Mesenchymal stem cell (in vitro differentiated cells and primary cell): ENCODE results near the gene DMD.

ENCODE experiments used
- DNase-seq: peaks from one replicate; pipeline ENCODE4 v3.0.0-alpha.2; 2013
- H2AFZ ChIP-seq: one replicate; pipeline ENCODE4 v1.6.1; 2013; ENCODE audit warnings: low read depth, mild to moderate bottlenecking, control low read depth, inconsistent platforms, low read length, moderate library complexity
- H2AK5ac ChIP-seq: 2 replicates; pipeline ENCODE4 v1.6.1; 2013; ENCODE audit warnings: low read length, moderate library complexity, mild to moderate bottlenecking, inconsistent platforms; ENCODE audit not compliant: severe bottlenecking
- H2BK120ac ChIP-seq: one replicate; pipeline ENCODE4 v1.6.1; 2013; ENCODE audit warnings: low read depth, mild to moderate bottlenecking, inconsistent platforms, low read length, moderate library complexity
- H2BK12ac ChIP-seq, 2 experiments: one replicate each; pipeline ENCODE4 v1.6.1; 2013; ENCODE audit warnings: inconsistent platforms in 2 of 2, low read length in 2 of 2, mild to moderate bottlenecking in 2 of 2, moderate library complexity in 2 of 2, control low read depth in 1 of 2
- H2BK15ac ChIP-seq: one replicate; pipeline ENCODE4 v1.6.1; 2013; ENCODE audit warnings: mild to moderate bottlenecking, low read depth, inconsistent platforms; ENCODE audit not compliant: poor library complexity, severe bottlenecking
- H2BK5ac ChIP-seq: 2 replicates; pipeline ENCODE4 v1.6.1; 2013; ENCODE audit warnings: low read depth, mild to moderate bottlenecking, low read length, control low read depth, inconsistent platforms; ENCODE audit not compliant: poor library complexity, severe bottlenecking
- H3K14ac ChIP-seq, 2 experiments: one replicate each; pipeline ENCODE4 v1.6.1; 2013; ENCODE audit warnings: inconsistent platforms in 2 of 2, low read length in 2 of 2, control low read depth in 1 of 2, mild to moderate bottlenecking in 1 of 2, moderate library complexity in 1 of 2
- H3K18ac ChIP-seq, 2 experiments: one replicate each; pipeline ENCODE4 v1.6.1; 2013; ENCODE audit warnings: inconsistent platforms in 2 of 2, low read length in 2 of 2, control low read depth in 1 of 2, low read depth in 1 of 2, mild to moderate bottlenecking in 1 of 2
- H3K23ac ChIP-seq, 2 experiments: one replicate each; pipeline ENCODE4 v1.6.1; 2013; ENCODE audit warnings: inconsistent platforms in 2 of 2, low read length in 2 of 2, mild to moderate bottlenecking in 2 of 2, moderate library complexity in 2 of 2, control low read depth in 1 of 2
- H3K27ac ChIP-seq: 2 replicates; pipeline ENCODE4 v1.5.1; 2013; ENCODE audit warnings: mild to moderate bottlenecking, moderate library complexity, low read length, control low read depth, inconsistent platforms; ENCODE audit not compliant: poor library complexity, severe bottlenecking
- H3K27me3 ChIP-seq, 2 experiments: 2 replicates each; pipeline versions ENCODE4 v1.6.1 to v1.7.0; 2013; ENCODE audit warnings: low read length in 2 of 2, mild to moderate bottlenecking in 2 of 2, moderate library complexity in 2 of 2, control low read depth in 1 of 2, inconsistent platforms in 1 of 2; ENCODE audit not compliant: control insufficient read depth in 1 of 2, insufficient read depth in 1 of 2
- H3K36me3 ChIP-seq, 2 experiments: 2 replicates each; pipeline versions ENCODE4 v1.6.1 to v1.7.0; 2013; ENCODE audit warnings: low read length in 2 of 2, control low read depth in 1 of 2, inconsistent platforms in 1 of 2, low read depth in 1 of 2, mild to moderate bottlenecking in 1 of 2; ENCODE audit not compliant: insufficient read depth in 2 of 2, control insufficient read depth in 1 of 2
- H3K4ac ChIP-seq, 2 experiments: one replicate each; pipeline ENCODE4 v1.6.1; 2013; ENCODE audit warnings: inconsistent platforms in 2 of 2, low read length in 2 of 2, mild to moderate bottlenecking in 2 of 2, moderate library complexity in 2 of 2, control low read depth in 1 of 2, low read depth in 1 of 2
- H3K4me1 ChIP-seq: 2 replicates; pipeline ENCODE4 v1.6.1; 2013; ENCODE audit warnings: low read depth, low read length, control low read depth; ENCODE audit not compliant: control insufficient read depth, insufficient read depth
- H3K4me2 ChIP-seq: 2 replicates; pipeline ENCODE4 v1.6.1; 2013; ENCODE audit warnings: low read length, mild to moderate bottlenecking, inconsistent platforms; ENCODE audit not compliant: poor library complexity, severe bottlenecking
- H3K4me3 ChIP-seq, 2 experiments: 2 replicates each; pipeline versions ENCODE4 v1.5.1 to v1.7.0; 2013; ENCODE audit warnings: low read length in 2 of 2, mild to moderate bottlenecking in 2 of 2, control low read depth in 1 of 2, low read depth in 1 of 2; ENCODE audit not compliant: insufficient read depth in 1 of 2
- H3K79me1 ChIP-seq: replicated peaks from 2 replicates; pipeline ENCODE4 v1.6.1; 2013; ENCODE audit warnings: mild to moderate bottlenecking, control low read depth, low read length, inconsistent platforms; ENCODE audit not compliant: poor library complexity, severe bottlenecking
- H3K9ac ChIP-seq: 2 replicates; pipeline ENCODE4 v1.7.0; 2013; ENCODE audit warnings: mild to moderate bottlenecking, low read length, moderate library complexity
- H3K9me3 ChIP-seq: 2 replicates; pipeline ENCODE4 v1.7.0; 2013; ENCODE audit warnings: mild to moderate bottlenecking, low read length; ENCODE audit not compliant: control insufficient read depth
- H4K8ac ChIP-seq: one replicate; pipeline ENCODE4 v1.6.1; 2013; ENCODE audit warnings: inconsistent platforms, mild to moderate bottlenecking, low read length, moderate library complexity
- H4K91ac ChIP-seq: one replicate; pipeline ENCODE4 v1.6.1; 2013; ENCODE audit warnings: mild to moderate bottlenecking, low read length, inconsistent platforms
- WGBS: methylation state at CpG from one replicate; pipeline ENCODE4 v1.1.7; 2013; ENCODE audit warnings: mixed read lengths; 5-methylcytosine and 5-hydroxymethylcytosine counted together

DMD gene

GRCh38 chrX:31805781-31806180 lies 1405.6 kb downstream of the DMD start:
- no peak overlapping the region for H3K4me3 ChIP-seq
- no peak overlapping the region for H2AFZ ChIP-seq
- H3K18ac ChIP-seq: no peak overlapping the region
- H3K36me3 ChIP-seq: no peaks in the 10 kb centered on the region
- no peak overlapping the region for H3K23ac ChIP-seq
- no peak overlapping the region for H3K9ac ChIP-seq
- H3K27me3 ChIP-seq: no peaks in the 10 kb centered on the region
- H3K14ac ChIP-seq: no peak overlapping the region
- no peak overlapping the region for H4K91ac ChIP-seq
- no peak overlapping the region for H3K4ac ChIP-seq
- H2BK120ac ChIP-seq: no peak overlapping the region
- H2BK5ac ChIP-seq: no peak overlapping the region
- no peaks in the 10 kb centered on the region for H3K79me1 ChIP-seq
- no peak overlapping the region for H2BK15ac ChIP-seq
- no peaks in the 10 kb centered on the region for H3K4me1 ChIP-seq
- no peak overlapping the region for H3K27ac ChIP-seq
- no peak overlapping the region for H3K4me2 ChIP-seq
- DNase-seq: no peak
- H2AK5ac ChIP-seq: no peak overlapping the region
- 88% methylated on average over 1 of the region's 3 CpGs for WGBS
- no peaks in the 10 kb centered on the region for H3K9me3 ChIP-seq
- H2BK12ac ChIP-seq: no peak overlapping the region
- H4K8ac ChIP-seq: no peak overlapping the region

- no peak overlapping the region for H3K27ac ChIP-seq
- H3K4me3 ChIP-seq: no peak overlapping the region
- H2AFZ ChIP-seq: no peak overlapping the region
- WGBS: 82% methylated on average over 4 of the region's 4 CpGs
- no peaks in the 10 kb centered on the region for H3K9me3 ChIP-seq
- no peak overlapping the region for H2BK15ac ChIP-seq
- H3K27me3 ChIP-seq: no peaks in the 10 kb centered on the region
- no peaks in the 10 kb centered on the region for H3K36me3 ChIP-seq
- H3K14ac ChIP-seq: no peak overlapping the region
- no peak overlapping the region for H3K18ac ChIP-seq
- H2BK5ac ChIP-seq: no peak overlapping the region
- DNase-seq: no peak
- H3K23ac ChIP-seq: no peak overlapping the region
- H3K4me2 ChIP-seq: no peak overlapping the region
- no peak overlapping the region for H2BK12ac ChIP-seq
- no peak overlapping the region for H2AK5ac ChIP-seq
- H3K9ac ChIP-seq: no peak overlapping the region
- H4K8ac ChIP-seq: no peak overlapping the region
- no peak overlapping the region for H3K4ac ChIP-seq
- no peak overlapping the region for H4K91ac ChIP-seq
- H2BK120ac ChIP-seq: no peak overlapping the region
- H3K4me1 ChIP-seq: no peaks in the 10 kb centered on the region
- no peaks in the 10 kb centered on the region for H3K79me1 ChIP-seq
Measured at GRCh38 chrX:31800219-31800618, 1411.1 kb downstream of the DMD start.

GRCh38 chrX:31796624-31797023 lies 1414.7 kb downstream of the DMD start:
- WGBS: no CpG with 5 or more reads among the region's 1 CpG

GRCh38 chrX:31747411-31747810 lies 1463.9 kb downstream of the DMD start:
- Histone ChIP-seq H3K4ac (no peak overlapping the region), H4K91ac (no peak overlapping the region), H2AFZ (no peak overlapping the region), H2BK12ac (no peak overlapping the region), H2AK5ac (no peak overlapping the region), H2BK120ac (no peak overlapping the region), H3K36me3 (no peaks in the 10 kb centered on the region), H3K9me3 (peaks cover 5% of the 10 kb centered on the region), H3K14ac (no peak overlapping the region), H3K27me3 (no peaks in the 10 kb centered on the region), H3K9ac (no peak overlapping the region), H4K8ac (no peak overlapping the region), H2BK15ac (no peak overlapping the region), H3K4me1 (no peaks in the 10 kb centered on the region), H3K18ac (no peak overlapping the region), H2BK5ac (no peak overlapping the region), H3K4me3 (no peak overlapping the region), H3K4me2 (no peak overlapping the region), H3K23ac (no peak overlapping the region), H3K79me1 (no peaks in the 10 kb centered on the region), H3K27ac (no peak overlapping the region)
- WGBS: 88% methylated on average over 4 of the region's 5 CpGs
- no peak for DNase-seq

More at GRCh38 chrX:31796624-31797023, 1414.7 kb downstream of the DMD start:
- no peaks in the 10 kb centered on the region for H3K4me1 ChIP-seq
- no peaks in the 10 kb centered on the region for H3K27me3 ChIP-seq
- H2AK5ac ChIP-seq: no peak overlapping the region
- H3K27ac ChIP-seq: no peak overlapping the region
- no peaks in the 10 kb centered on the region for H3K79me1 ChIP-seq
- no peak overlapping the region for H3K9ac ChIP-seq
- no peak overlapping the region for H3K23ac ChIP-seq
- H3K9me3 ChIP-seq: no peaks in the 10 kb centered on the region
- no peak overlapping the region for H3K4me2 ChIP-seq
- H3K36me3 ChIP-seq: no peaks in the 10 kb centered on the region
- no peak overlapping the region for H2BK5ac ChIP-seq
- H4K91ac ChIP-seq: no peak overlapping the region
- H2AFZ ChIP-seq: no peak overlapping the region
- H2BK15ac ChIP-seq: no peak overlapping the region
- DNase-seq: no peak
- H2BK120ac ChIP-seq: no peak overlapping the region
- H3K4ac ChIP-seq: no peak overlapping the region
- no peak overlapping the region for H4K8ac ChIP-seq
- H3K18ac ChIP-seq: no peak overlapping the region
- no peak overlapping the region for H3K14ac ChIP-seq
- no peak overlapping the region for H3K4me3 ChIP-seq
- H2BK12ac ChIP-seq: no peak overlapping the region
